H9 (cell line): ENCODE measurements around the gene CBFA2T2. TPM values are rescaled to one million over a fixed set of nuclear protein-coding genes. Genes with fewer than 3 reads are reported as not detected.

Source experiments
- DNase-seq: peaks from one replicate; pipeline ENCODE4 v3.0.0-alpha.2; 2017
- H2AFZ ChIP-seq: one replicate; pipeline ENCODE4 v1.6.1; 2013; ENCODE audit warnings: mild to moderate bottlenecking, low read length, control low read depth, moderate library complexity
- H2AK5ac ChIP-seq: 2 replicates; pipeline ENCODE4 v1.6.1; 2013; ENCODE audit warnings: low read length, control low read depth, mixed read lengths; ENCODE audit not compliant: insufficient read length
- H2BK120ac ChIP-seq: one replicate; pipeline ENCODE4 v1.6.1; 2013; ENCODE audit warnings: low read depth, mild to moderate bottlenecking, low read length, control low read depth, inconsistent platforms; ENCODE audit not compliant: poor library complexity, severe bottlenecking
- H2BK12ac ChIP-seq: 2 replicates; pipeline ENCODE4 v1.6.1; 2013; ENCODE audit warnings: low read length, control low read depth, mixed read lengths, low read depth; ENCODE audit not compliant: insufficient read length
- H2BK15ac ChIP-seq: 2 replicates; pipeline ENCODE4 v1.6.1; 2013; ENCODE audit warnings: low read depth, low read length, control low read depth
- H2BK20ac ChIP-seq: one replicate; pipeline ENCODE4 v1.6.1; 2013; ENCODE audit warnings: low read depth, mild to moderate bottlenecking, low read length, control low read depth, inconsistent platforms; ENCODE audit not compliant: poor library complexity, severe bottlenecking
- H2BK5ac ChIP-seq: 2 replicates; pipeline ENCODE4 v1.6.1; 2013; ENCODE audit warnings: low read length, control low read depth, mixed read lengths; ENCODE audit not compliant: insufficient read length
- H3K14ac ChIP-seq: 2 replicates; pipeline ENCODE4 v1.6.1; 2013; ENCODE audit warnings: low read length, control low read depth; ENCODE audit not compliant: insufficient read depth
- H3K18ac ChIP-seq: 2 replicates; pipeline ENCODE4 v1.6.1; 2013; ENCODE audit warnings: low read depth, mild to moderate bottlenecking, mixed read lengths, low read length, control low read depth; ENCODE audit not compliant: insufficient read length
- H3K23ac ChIP-seq: 2 replicates; pipeline ENCODE4 v1.6.1; 2013; ENCODE audit warnings: low read length, control low read depth, mixed read lengths, low read depth; ENCODE audit not compliant: insufficient read length
- H3K23me2 ChIP-seq: 2 replicates; pipeline ENCODE4 v1.6.1; 2013; ENCODE audit warnings: low read depth, mild to moderate bottlenecking, mixed read lengths, low read length, control low read depth; ENCODE audit not compliant: insufficient read length, poor library complexity, severe bottlenecking
- H3K27ac ChIP-seq: 2 replicates; pipeline ENCODE4 v1.5.1; 2013; ENCODE audit warnings: low read length, control low read depth, mixed read lengths, low read depth; ENCODE audit not compliant: insufficient read length
- H3K27me3 ChIP-seq: 2 replicates; pipeline ENCODE4 v1.6.1; 2013; ENCODE audit warnings: low read length, control low read depth, inconsistent platforms; ENCODE audit not compliant: insufficient read depth
- H3K4ac ChIP-seq: 2 replicates; pipeline ENCODE4 v1.6.1; 2013; ENCODE audit warnings: low read depth, mild to moderate bottlenecking, control low read depth, inconsistent platforms, low read length, moderate library complexity
- H3K4me1 ChIP-seq: 2 replicates; pipeline ENCODE4 v1.6.1; 2013; ENCODE audit warnings: low read length, control low read depth, inconsistent platforms; ENCODE audit not compliant: insufficient read depth
- H3K4me2 ChIP-seq: 2 replicates; pipeline ENCODE4 v1.6.1; 2013; ENCODE audit warnings: low read length, control low read depth, mixed read lengths; ENCODE audit not compliant: insufficient read length, insufficient read depth
- H3K56ac ChIP-seq: 2 replicates; pipeline ENCODE4 v1.6.1; 2013; ENCODE audit warnings: low read depth, mild to moderate bottlenecking, mixed read lengths, low read length, control low read depth; ENCODE audit not compliant: insufficient read length
- H3K79me1 ChIP-seq: 2 replicates; pipeline ENCODE4 v1.6.1; 2013; ENCODE audit warnings: low read depth, mild to moderate bottlenecking, moderate library complexity, low read length, control low read depth, inconsistent platforms; ENCODE audit not compliant: insufficient read depth, poor library complexity, severe bottlenecking
- H3K79me2 ChIP-seq: 2 replicates; pipeline ENCODE4 v1.6.1; 2013; ENCODE audit warnings: low read length, control low read depth, inconsistent platforms; ENCODE audit not compliant: insufficient read depth
- H3K9ac ChIP-seq: 2 replicates; pipeline ENCODE4 v1.6.1; 2013; ENCODE audit warnings: low read length, control low read depth, mixed read lengths; ENCODE audit not compliant: insufficient read length; ENCODE audit errors: extremely low read depth
- H3K9me3 ChIP-seq: one replicate; pipeline ENCODE4 v1.6.1; 2013; ENCODE audit warnings: low read depth, low read length, inconsistent platforms; ENCODE audit not compliant: control insufficient read depth
- H3T11ph ChIP-seq: one replicate; pipeline ENCODE4 v1.6.1; 2013; ENCODE audit warnings: mild to moderate bottlenecking, low read length, control low read depth, inconsistent platforms
- H4K20me1 ChIP-seq: one replicate; pipeline ENCODE4 v1.6.1; 2013; ENCODE audit not compliant: control insufficient read depth, insufficient read length, insufficient read depth
- H4K5ac ChIP-seq: 2 replicates; pipeline ENCODE4 v1.6.1; 2013; ENCODE audit warnings: low read depth, mild to moderate bottlenecking, mixed read lengths, low read length, control low read depth; ENCODE audit not compliant: insufficient read length
- H4K8ac ChIP-seq: replicated peaks from 2 replicates; pipeline ENCODE4 v1.6.1; 2013; ENCODE audit warnings: low read length, control low read depth, mixed read lengths, low read depth; ENCODE audit not compliant: insufficient read length
- H4K91ac ChIP-seq: 2 replicates; pipeline ENCODE4 v1.6.1; 2013; ENCODE audit warnings: low read depth, mild to moderate bottlenecking, moderate library complexity, mixed read lengths, low read length, control low read depth; ENCODE audit not compliant: insufficient read length
- H3K27ac Mint-ChIP-seq, 3 experiments: 2 replicates in 2 of 3; 3 replicates in 1 of 3; pipeline ENCODE4 v1.8.0; 2020 to 2021; ENCODE audit warnings: mixed read lengths in 3 of 3, mild to moderate bottlenecking in 1 of 3, moderate library complexity in 1 of 3
- H3K27me3 Mint-ChIP-seq: 2 replicates; pipeline ENCODE4 v1.8.0; 2021; ENCODE audit warnings: low read depth, mild to moderate bottlenecking, moderate library complexity, mixed read lengths
- H3K36me3 Mint-ChIP-seq, 3 experiments: 2 replicates in 2 of 3; 3 replicates in 1 of 3; pipeline ENCODE4 v1.8.0; 2020 to 2021; ENCODE audit warnings: low read depth in 3 of 3, mixed read lengths in 3 of 3; ENCODE audit not compliant: insufficient read depth in 1 of 3
- H3K4me1 Mint-ChIP-seq, 2 experiments: 2 replicates each; pipeline ENCODE4 v1.8.0; 2020; ENCODE audit warnings: mixed read lengths in 2 of 2
- H3K4me3 Mint-ChIP-seq, 2 experiments: 2 replicates in 1 of 2; 3 replicates in 1 of 2; pipeline ENCODE4 v1.8.0; 2020 to 2021; ENCODE audit warnings: mild to moderate bottlenecking in 2 of 2, mixed read lengths in 2 of 2, moderate library complexity in 1 of 2
- H3K9me3 Mint-ChIP-seq, 2 experiments: 2 replicates in 1 of 2; 3 replicates in 1 of 2; pipeline ENCODE4 v1.8.0; 2020; ENCODE audit warnings: mild to moderate bottlenecking in 2 of 2, mixed read lengths in 2 of 2, moderate library complexity in 1 of 2
- WGBS: extraction: QIAGEN DNeasy Blood & Tissue Kit; methylation state at CpG from one replicate; pipeline ENCODE4 v1.1.7; 2013; ENCODE audit warnings: missing lambda C conversion rate, low lambda C conversion rate, mixed read lengths; ENCODE audit not compliant: insufficient read length; ENCODE audit errors: extremely low coverage; 5-methylcytosine and 5-hydroxymethylcytosine counted together
- total RNA-seq: library from RNA; stranded (reverse); gene quantifications from 2 replicates; pipeline ENCODE4 v1.2.1, GENCODE V29; 2021
- TF ChIP-seq, protein P1 (sequence below): fragments of 200-600 bp; sonication (generic); conservative IDR thresholded peaks from 3 replicates; pipeline ENCODE4 v1.8.0; 2021; ENCODE audit warnings: antibody characterized with exemption, mild to moderate bottlenecking

The CBFA2T2 gene
- total RNA-seq, 1 experiment from 2014 or later: 11.2 TPM

DNA sequence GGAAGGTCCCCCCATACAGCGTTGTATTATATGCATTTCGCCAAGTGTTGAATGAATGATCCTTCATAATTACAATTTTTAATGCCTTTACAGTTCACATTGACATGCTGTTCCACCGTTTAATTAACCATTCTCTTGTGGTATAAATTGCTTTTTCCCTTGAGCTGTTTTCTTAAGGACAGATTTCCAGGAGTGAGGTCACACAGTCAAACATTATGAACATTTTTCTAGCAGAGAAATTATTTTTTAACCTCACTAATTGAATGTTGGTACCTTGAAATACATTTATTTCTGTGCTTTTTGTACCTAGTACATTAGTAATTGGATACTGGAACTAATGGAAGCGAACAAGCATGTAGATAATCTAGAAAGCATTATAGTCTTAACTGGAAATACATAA is 95.5 kb downstream of the CBFA2T2 start:
- Histone ChIP-seq H2BK15ac (no peak overlapping the region), H3K4me1 (no peaks in the 10 kb centered on the region), H2AK5ac (no peak overlapping the region), H2BK20ac (no peak overlapping the region), H3K27ac (no peak overlapping the region), H3K79me1 (no peaks in the 10 kb centered on the region), H3K4me2 (no peak overlapping the region), H3T11ph (no peak overlapping the region), H3K18ac (no peak overlapping the region), H4K5ac (no peak overlapping the region), H2BK5ac (no peak overlapping the region), H4K8ac (no peak overlapping the region), H3K27me3 (no peaks in the 10 kb centered on the region), H2AFZ (no peak overlapping the region), H3K14ac (no peak overlapping the region), H3K79me2 (no peaks in the 10 kb centered on the region), H3K9ac (no peak overlapping the region), H3K56ac (no peak overlapping the region), H2BK120ac (no peak overlapping the region), H3K23me2 (no peaks in the 10 kb centered on the region), H3K23ac (no peak overlapping the region), H4K91ac (no peak overlapping the region), H3K4ac (no peak overlapping the region), H4K20me1 (no peaks in the 10 kb centered on the region), H2BK12ac (no peak overlapping the region), H3K9me3 (no peaks in the 10 kb centered on the region)
- WGBS: no CpG with 5 or more reads among the region's 4 CpGs
- no peaks in the 10 kb centered on the region for H3K27me3 Mint-ChIP-seq
- no peaks in the 10 kb centered on the region for H3K9me3 Mint-ChIP-seq
- no peak overlapping the region for H3K4me3 Mint-ChIP-seq
- TF ChIP-seq, protein P1, sequence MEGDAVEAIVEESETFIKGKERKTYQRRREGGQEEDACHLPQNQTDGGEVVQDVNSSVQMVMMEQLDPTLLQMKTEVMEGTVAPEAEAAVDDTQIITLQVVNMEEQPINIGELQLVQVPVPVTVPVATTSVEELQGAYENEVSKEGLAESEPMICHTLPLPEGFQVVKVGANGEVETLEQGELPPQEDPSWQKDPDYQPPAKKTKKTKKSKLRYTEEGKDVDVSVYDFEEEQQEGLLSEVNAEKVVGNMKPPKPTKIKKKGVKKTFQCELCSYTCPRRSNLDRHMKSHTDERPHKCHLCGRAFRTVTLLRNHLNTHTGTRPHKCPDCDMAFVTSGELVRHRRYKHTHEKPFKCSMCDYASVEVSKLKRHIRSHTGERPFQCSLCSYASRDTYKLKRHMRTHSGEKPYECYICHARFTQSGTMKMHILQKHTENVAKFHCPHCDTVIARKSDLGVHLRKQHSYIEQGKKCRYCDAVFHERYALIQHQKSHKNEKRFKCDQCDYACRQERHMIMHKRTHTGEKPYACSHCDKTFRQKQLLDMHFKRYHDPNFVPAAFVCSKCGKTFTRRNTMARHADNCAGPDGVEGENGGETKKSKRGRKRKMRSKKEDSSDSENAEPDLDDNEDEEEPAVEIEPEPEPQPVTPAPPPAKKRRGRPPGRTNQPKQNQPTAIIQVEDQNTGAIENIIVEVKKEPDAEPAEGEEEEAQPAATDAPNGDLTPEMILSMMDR: no peak
- peaks cover 11 to 14% of the 10 kb centered on the region in 2 experiments for H3K4me1 Mint-ChIP-seq
- H3K36me3 Mint-ChIP-seq: no peaks in the 10 kb centered on the region
- DNase-seq: no peak
- H3K27ac Mint-ChIP-seq: no peak overlapping the region
